ENCODE results near the gene PLCL1.
"Not testable (repeated sequence)": the region's sequence is repeated elsewhere in the genome, so short reads cannot be mapped to it uniquely, and the experiment has no call there.

Gene PLCL1

GRCh38 chr2:197822333-197822732 is 17.9 kb downstream of the PLCL1 start:
- H4K20me1 ChIP-seq (ENCODE audit: insufficient read depth, low read length), result no peaks in the 10 kb centered on the region
- no peak overlapping the region for H3K9ac ChIP-seq (ENCODE audit: low read length)
- H3K4me1 ChIP-seq (ENCODE audit: low read length), result no peaks in the 10 kb centered on the region

DNA sequence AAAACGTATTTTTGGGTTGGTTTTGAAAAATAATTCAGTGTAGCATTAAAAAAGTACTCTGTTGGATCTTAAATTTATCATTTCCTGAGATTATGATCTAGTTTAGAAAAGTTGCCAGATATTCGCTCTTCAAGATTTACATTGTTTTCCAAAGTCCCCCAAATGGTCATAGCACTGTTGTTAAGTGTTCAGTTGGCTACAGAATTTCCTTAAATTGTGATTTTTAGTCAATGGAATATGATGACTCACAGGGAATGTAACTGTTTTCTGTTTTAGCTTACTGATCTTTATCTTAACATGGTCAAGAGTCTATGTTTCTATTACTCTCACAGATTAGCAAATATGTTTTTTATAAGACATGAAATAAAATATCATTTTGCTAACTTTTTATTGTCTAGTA is 23.2 kb downstream of the PLCL1 start:
- no peaks in the 10 kb centered on the region for H3F3A ChIP-seq (ENCODE audit: insufficient read depth, low read length)
- H4K20me1 ChIP-seq (ENCODE audit: insufficient read depth, low read length), result no peaks in the 10 kb centered on the region; the same call in 1 of the 2 replicates
- no peak for TF ChIP-seq EZH2 (optimal IDR thresholded peaks at IDR 0.05; ENCODE audit: low read depth, low read length)
- no peak for TF ChIP-seq EZH2phosphoT487 (IDR thresholded peaks at IDR 0.05; ENCODE audit: low read length)
- no peak for TF ChIP-seq CTCF (IDR thresholded peaks at IDR 0.05; ENCODE audit: low read length)
- H3K4me3 ChIP-seq (ENCODE audit: low read length), result no peak overlapping the region
- H3K9me3 ChIP-seq (replicated peaks; ENCODE audit: insufficient read depth, low read length), result no peaks in the 10 kb centered on the region
- no peak overlapping the region for H3K27ac ChIP-seq (ENCODE audit: low read length)
- H3K4me2 ChIP-seq (ENCODE audit: low read depth, low read length), result no peak overlapping the region
- no peak overlapping the region for H2AFZ ChIP-seq (ENCODE audit: low read length)
- no peaks in the 10 kb centered on the region for H3K4me1 ChIP-seq (ENCODE audit: low read length)
- no peaks in the 10 kb centered on the region for H3K27me3 ChIP-seq (replicated peaks; ENCODE audit: insufficient read depth, low read length)
- DNase-seq, result no peak
- H3K9ac ChIP-seq (ENCODE audit: low read length), result no peak overlapping the region
- H3K79me2 ChIP-seq (ENCODE audit: low read length), result no peaks in the 10 kb centered on the region
- no peaks in the 10 kb centered on the region for H3K36me3 ChIP-seq (replicated peaks; ENCODE audit: insufficient read depth, low read length)
- no peaks in the 10 kb centered on the region for H3K9me2 ChIP-seq (replicated peaks; ENCODE audit: insufficient read depth, low read length)

More at GRCh38 chr2:197822333-197822732, 17.9 kb downstream of the PLCL1 start:
- Histone ChIP-seq H3K79me2 (ENCODE audit: low read length) (no peaks in the 10 kb centered on the region), H3K4me2 (ENCODE audit: low read depth, low read length) (no peak overlapping the region), H3F3A (ENCODE audit: insufficient read depth, low read length) (no peaks in the 10 kb centered on the region), H3K9me2 (replicated peaks; ENCODE audit: insufficient read depth, low read length) (no peaks in the 10 kb centered on the region), H2AFZ (ENCODE audit: low read length) (no peak overlapping the region), H3K9me3 (replicated peaks; ENCODE audit: insufficient read depth, low read length) (no peaks in the 10 kb centered on the region), H3K36me3 (replicated peaks; ENCODE audit: insufficient read depth, low read length) (no peaks in the 10 kb centered on the region), H3K4me3 (ENCODE audit: low read length) (no peak overlapping the region), H3K27me3 (replicated peaks; ENCODE audit: insufficient read depth, low read length) (no peaks in the 10 kb centered on the region), H3K27ac (ENCODE audit: low read length) (no peak overlapping the region)
- no peak for DNase-seq
- TF ChIP-seq EZH2 (optimal IDR thresholded peaks at IDR 0.05; ENCODE audit: low read depth, low read length) (no peak), CTCF (IDR thresholded peaks at IDR 0.05; ENCODE audit: low read length) (no peak), EZH2phosphoT487 (IDR thresholded peaks at IDR 0.05; ENCODE audit: low read length) (no peak)

GRCh38 chr2:197828464-197829135 is 24.2 kb downstream of the PLCL1 start:
- no peaks in the 10 kb centered on the region; the same call in 1 of the 2 replicates for H4K20me1 ChIP-seq (ENCODE audit: insufficient read depth, low read length)
- H3K9ac ChIP-seq (ENCODE audit: low read length), result no peak overlapping the region
- H3K9me3 ChIP-seq (replicated peaks; ENCODE audit: insufficient read depth, low read length), result no peaks in the 10 kb centered on the region
- H3K27ac ChIP-seq (ENCODE audit: low read length), result no peak overlapping the region
- no peaks in the 10 kb centered on the region for H3K9me2 ChIP-seq (replicated peaks; ENCODE audit: insufficient read depth, low read length)
- H3K4me2 ChIP-seq (ENCODE audit: low read depth, low read length), result no peak overlapping the region
- H3F3A ChIP-seq (ENCODE audit: insufficient read depth, low read length), result no peaks in the 10 kb centered on the region
- no peaks in the 10 kb centered on the region for H3K79me2 ChIP-seq (ENCODE audit: low read length)
- no peak overlapping the region for H2AFZ ChIP-seq (ENCODE audit: low read length)
- no peak overlapping the region for H3K4me3 ChIP-seq (ENCODE audit: low read length)
- TF ChIP-seq EZH2 (optimal IDR thresholded peaks at IDR 0.05; ENCODE audit: low read depth, low read length) (no peak), EZH2phosphoT487 (IDR thresholded peaks at IDR 0.05; ENCODE audit: low read length) (no peak), CTCF (IDR thresholded peaks at IDR 0.05; ENCODE audit: low read length) (no peak)
- H3K36me3 ChIP-seq (replicated peaks; ENCODE audit: insufficient read depth, low read length), result no peaks in the 10 kb centered on the region
- no peaks in the 10 kb centered on the region for H3K4me1 ChIP-seq (ENCODE audit: low read length)
- H3K27me3 ChIP-seq (replicated peaks; ENCODE audit: insufficient read depth, low read length), result no peaks in the 10 kb centered on the region
- no peak for DNase-seq

DNA sequence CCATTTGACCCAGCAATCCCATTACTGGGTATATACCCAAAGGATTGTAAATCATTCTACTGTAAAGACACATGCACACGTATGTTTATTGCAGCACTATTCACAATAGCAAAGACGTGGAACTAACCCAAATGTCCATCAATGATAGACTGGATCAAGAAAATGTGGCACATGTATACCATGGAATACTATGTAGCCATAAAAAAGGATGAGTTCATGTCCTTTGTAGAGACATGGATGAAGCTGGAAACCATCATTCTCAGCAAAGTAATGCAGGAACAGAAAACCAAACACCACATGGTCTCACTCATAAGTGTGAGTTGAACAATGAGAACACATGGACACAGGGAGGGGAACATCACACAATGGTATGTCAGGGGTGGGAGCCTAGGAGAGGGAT is 30.4 kb downstream of the PLCL1 start:
- not testable (repeated sequence) for H3K27me3 ChIP-seq (replicated peaks; ENCODE audit: insufficient read depth, low read length); H3K4me2 ChIP-seq (ENCODE audit: low read depth, low read length); H3K36me3 ChIP-seq (replicated peaks; ENCODE audit: insufficient read depth, low read length); H3K9ac ChIP-seq (ENCODE audit: low read length); H3K79me2 ChIP-seq (ENCODE audit: low read length); H3K4me3 ChIP-seq (ENCODE audit: low read length); H2AFZ ChIP-seq (ENCODE audit: low read length); H4K20me1 ChIP-seq (ENCODE audit: insufficient read depth, low read length); H3K9me3 ChIP-seq (replicated peaks; ENCODE audit: insufficient read depth, low read length); H3K9me2 ChIP-seq (replicated peaks; ENCODE audit: insufficient read depth, low read length); DNase-seq; H3K27ac ChIP-seq (ENCODE audit: low read length)
- H3K4me1 ChIP-seq (ENCODE audit: low read length), result peaks cover 17% of the 10 kb centered on the region
- H3F3A ChIP-seq (ENCODE audit: insufficient read depth, low read length), result peaks cover 27% of the 10 kb centered on the region
